CD4-positive, alpha-beta T cell treated with Interleukin-4 for 1 hour (primary cell): ENCODE results near the gene SPEG.

Source experiments
- DNase-seq, 2 donors: peaks; one replicate each; pipeline ENCODE4 v3.0.0-alpha.2; 2020 to 2022

The SPEG gene

GRCh38 chr2:219426068-219426443, 8.6 kb upstream of the SPEG start:
- no peak for DNase-seq

- DNase-seq: no peak
Observed at GRCh38 chr2:219426534-219427136, 8.0 kb upstream of the SPEG start.

GRCh38 chr2:219428469-219428868, 6.2 kb upstream of the SPEG start:
- no peak for DNase-seq

GRCh38 chr2:219429958-219430606, 4.6 kb upstream of the SPEG start:
- DNase-seq: no peak

GRCh38 chr2:219430633-219431615, 3.7 kb upstream of the SPEG start:
- DNase-seq: no peak

- DNase-seq: no peak
Observed at GRCh38 chr2:219433666-219434467, 776 bp upstream of the SPEG start.

- no peak for DNase-seq
Observed at GRCh38 chr2:219434468-219434717, 250 bp upstream of the SPEG start.

- no peak for DNase-seq
Observed at GRCh38 chr2:219435701-219436100, 1.1 kb downstream of the SPEG start.

- DNase-seq: no peak
Observed at GRCh38 chr2:219436491-219436890, 1.8 kb downstream of the SPEG start.

GRCh38 chr2:219437141-219437540, 2.5 kb downstream of the SPEG start:
- DNase-seq: no peak

- no peak for DNase-seq
Observed at GRCh38 chr2:219437690-219438206, 3.1 kb downstream of the SPEG start.

GRCh38 chr2:219438453-219438852, 3.8 kb downstream of the SPEG start:
- DNase-seq: no peak

GRCh38 chr2:219439506-219439905, 4.9 kb downstream of the SPEG start:
- DNase-seq: no peak

GRCh38 chr2:219440388-219441256, 6.0 kb downstream of the SPEG start:
- DNase-seq: no peak

GRCh38 chr2:219441451-219442255, 7.0 kb downstream of the SPEG start:
- peak; percentile 53 to 62 for DNase-seq

GRCh38 chr2:219442256-219443015, 7.8 kb downstream of the SPEG start:
- no peak for DNase-seq

GRCh38 chr2:219443016-219443696, 8.5 kb downstream of the SPEG start:
- no peak for DNase-seq

- no peak for DNase-seq
Observed at GRCh38 chr2:219443697-219444023, 9.0 kb downstream of the SPEG start.

- DNase-seq: no peak
Observed at GRCh38 chr2:219444566-219445091, 10.0 kb downstream of the SPEG start.

GRCh38 chr2:219445220-219445640, 10.6 kb downstream of the SPEG start:
- no peak for DNase-seq
